B cell (primary cell): Measurements from ENCODE around the gene MFGE8. TPM values are rescaled to one million over a fixed set of nuclear protein-coding genes. Genes with fewer than 3 reads are reported as not detected.

Experiments
- ATAC-seq: fragments of 200-7000 bp; cut with Tn5 transposase; one replicate; pipeline ENCODE4 v1.10.0; 2021; ENCODE audit warnings: low read depth, mild to moderate bottlenecking, moderate number of reproducible peaks, moderate library complexity
- CTCF ChIA-PET: fragments of 350-600 bp; sonication (Branson Sonifier 250); formaldehyde crosslinking; loops from one replicate; lab custom pipeline; 2021; ENCODE audit warnings: antibody characterized with exemption, inconsistent platforms; lab: Charles Lee
- POLR2A ChIA-PET: fragments of 350-600 bp; sonication (Branson Sonifier 250); formaldehyde crosslinking; loops from one replicate; lab custom pipeline; 2021; ENCODE audit warnings: antibody characterized with exemption; lab: Charles Lee
- DNase-seq: peaks from one replicate; pipeline ENCODE4 v3.0.0; 2013
- H2AFZ ChIP-seq: 2 replicates; pipeline ENCODE4 v1.6.1; 2012; ENCODE audit warnings: mild to moderate bottlenecking, low read depth, low read length; ENCODE audit not compliant: insufficient read depth, poor library complexity, severe bottlenecking
- H3K27ac ChIP-seq, 2 donors: 1 replicate in 1 of 2; 2 replicates in 1 of 2; pipeline ENCODE4 v1.5.1; 2012 to 2013; ENCODE audit warnings: low read length in 2 of 2, mild to moderate bottlenecking in 2 of 2, moderate library complexity in 1 of 2
- H3K27me3 ChIP-seq, 4 experiments: fragments of 200-600 bp in 1 of 4; sonication (generic) in 1 of 4; replicated peaks in 1 of 4; 1 replicate in 2 of 4; 2 replicates in 2 of 4; pipeline versions ENCODE4 v1.6.1 to v1.7.0; 2013 to 2016; ENCODE audit warnings: low read length in 3 of 4, mild to moderate bottlenecking in 2 of 4, mixed read lengths in 1 of 4, moderate library complexity in 1 of 4; ENCODE audit not compliant: insufficient read depth in 4 of 4, control insufficient read depth in 3 of 4; ENCODE audit errors: control extremely low read depth in 1 of 4
- H3K36me3 ChIP-seq, 2 experiments: replicated peaks in 1 of 2; 1 replicate in 1 of 2; 2 replicates in 1 of 2; pipeline versions ENCODE4 v1.6.1 to v1.7.1; 2013; ENCODE audit warnings: low read length in 1 of 2; ENCODE audit not compliant: insufficient read depth in 2 of 2, control insufficient read depth in 1 of 2; ENCODE audit errors: control extremely low read depth in 1 of 2, extremely low read depth in 1 of 2
- H3K4me1 ChIP-seq, 2 donors: fragments of 200-600 bp in 1 of 2; sonication (generic) in 1 of 2; 1 replicate in 1 of 2; 2 replicates in 1 of 2; pipeline versions ENCODE4 v1.5.1 to v1.6.1; 2013 to 2017; ENCODE audit warnings: low read length in 2 of 2; ENCODE audit not compliant: control insufficient read depth in 2 of 2, insufficient read depth in 2 of 2
- H3K4me2 ChIP-seq: replicated peaks from 2 replicates; pipeline ENCODE3; 2012; ENCODE audit warnings: mild to moderate bottlenecking, low read depth, low read length; ENCODE audit not compliant: poor library complexity, severe bottlenecking
- H3K4me3 ChIP-seq, 5 experiments: fragments of 200-600 bp in 1 of 5; sonication (generic) in 1 of 5; 1 replicate in 3 of 5; 2 replicates in 2 of 5; pipeline versions ENCODE4 v1.5.1 to v1.7.0; 2011 to 2016; ENCODE audit warnings: low read length in 4 of 5, mild to moderate bottlenecking in 4 of 5, low read depth in 2 of 5, control low read depth in 1 of 5, moderate library complexity in 1 of 5; ENCODE audit not compliant: insufficient read depth in 1 of 5; ENCODE audit errors: control extremely low read depth in 1 of 5, extremely low read depth in 1 of 5
- H3K79me2 ChIP-seq: fragments of 200-600 bp; sonication (generic); one replicate; pipeline ENCODE4 v1.6.0; 2016; ENCODE audit warnings: low read length; ENCODE audit not compliant: control insufficient read depth, insufficient read depth
- H3K9ac ChIP-seq: fragments of 200-600 bp; sonication (generic); 2 replicates; pipeline ENCODE4 v1.6.1; 2017; ENCODE audit warnings: mild to moderate bottlenecking, low read length, moderate library complexity
- H3K9me3 ChIP-seq, 3 donors: one replicate each; pipeline versions ENCODE4 v1.6.1 to v1.7.1; 2013; ENCODE audit warnings: low read length in 2 of 3; ENCODE audit not compliant: control insufficient read depth in 2 of 3, insufficient read depth in 1 of 3; ENCODE audit errors: control extremely low read depth in 1 of 3
- H4K20me1 ChIP-seq: 2 replicates; pipeline ENCODE4 v1.6.0; 2012; ENCODE audit warnings: mild to moderate bottlenecking, low read length; ENCODE audit not compliant: insufficient read depth, control insufficient read depth, poor library complexity, severe bottlenecking
- H3K27ac Mint-ChIP-seq: one replicate; pipeline ENCODE4 v1.8.0; 2021; ENCODE audit warnings: mixed read lengths
- H3K27me3 Mint-ChIP-seq: one replicate; pipeline ENCODE4 v1.8.0; 2021; ENCODE audit warnings: mixed read lengths
- H3K4me1 Mint-ChIP-seq: one replicate; pipeline ENCODE4 v1.8.0; 2021; ENCODE audit warnings: mixed read lengths
- H3K4me3 Mint-ChIP-seq: one replicate; pipeline ENCODE4 v1.8.0; 2021; ENCODE audit warnings: mixed read lengths
- H3K9me3 Mint-ChIP-seq: one replicate; pipeline ENCODE4 v1.8.0; 2022; ENCODE audit warnings: mixed read lengths; ENCODE audit not compliant: insufficient read depth
- EZH2 ChIP-seq: IDR thresholded peaks from 2 replicates; pipeline ENCODE4 v1.6.1; 2012; ENCODE audit warnings: borderline replicate concordance, low read depth, mild to moderate bottlenecking, moderate library complexity, low read length; ENCODE audit not compliant: insufficient read depth, poor library complexity, severe bottlenecking
- WGBS: methylation state at CpG from one replicate; pipeline ENCODE4 v1.1.5; 2013; ENCODE audit warnings: missing lambda C conversion rate; ENCODE audit not compliant: insufficient coverage; 5-methylcytosine and 5-hydroxymethylcytosine counted together
- intact Hi-C: fragments of 100-400 bp; cut with micrococcal nuclease; formaldehyde crosslinking; loops from one replicate; pipeline ENCODE4 v1.10.0; 2022
- polyA plus RNA-seq: library from polyadenylated mRNA; depleted of rRNA; stranded (reverse); fragments of >200 nt; gene quantifications from 2 replicates; pipeline ENCODE4 v1.2.3, GENCODE V29; 2012
- total RNA-seq, 2 donors: library from RNA; stranded (reverse); fragments of 120-200 nt in 1 of 2; gene quantifications; 1 replicate in 1 of 2; 2 replicates in 1 of 2; pipeline versions ENCODE4 v1.2.3 to v1.2.4, GENCODE V29; 2013 to 2022
- TF ChIP-seq, protein P1 (sequence below): fragments of 200-600 bp; IDR thresholded peaks from one replicate; pipeline ENCODE4 v1.8.0; 2022; ENCODE audit warnings: antibody characterized with exemption, mild to moderate bottlenecking

Gene MFGE8
- total and polyA plus RNA-seq, 2 donors (not counting 1 experiment from before 2014, with no cell fraction given) = 18.9 to 28.8 TPM

DNA sequence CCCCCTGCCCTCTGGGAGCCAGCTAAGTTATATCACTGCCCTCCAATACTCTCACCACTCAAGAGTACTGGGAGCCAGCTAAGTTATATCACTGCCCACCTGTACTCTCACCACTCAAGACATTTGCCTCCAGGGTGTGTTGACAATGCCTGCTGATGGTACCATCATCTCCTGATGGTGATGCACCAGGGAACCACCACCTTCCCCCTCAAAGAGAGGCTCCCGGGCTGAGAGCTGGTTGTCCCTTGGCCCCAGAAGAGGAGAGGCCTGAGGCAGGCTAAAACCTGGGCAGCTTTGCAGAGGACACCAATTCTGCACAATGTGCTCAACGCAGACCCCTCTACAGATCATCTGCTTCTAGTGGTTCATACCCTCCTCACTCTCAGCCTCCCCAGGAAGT is 10.3 kb downstream of the MFGE8 start:
- Histone ChIP-seq H3K9me3 (no peaks in the 10 kb centered on the region), H3K4me1 (peaks cover 3 to 8% of the 10 kb centered on the region in 2 donors), H3K4me3 (no peak overlapping the region), H3K4me2 (no peak overlapping the region), H3K79me2 (no peaks in the 10 kb centered on the region), H3K36me3 (no peaks in the 10 kb centered on the region), H2AFZ (no peak overlapping the region), H4K20me1 (no peaks in the 10 kb centered on the region), H3K9ac (no peak overlapping the region), H3K27me3 (no peaks in the 10 kb centered on the region), H3K27ac (no peak overlapping the region)
- 100% methylated on average over 1 of the region's 2 CpGs for WGBS
- no peaks in the 10 kb centered on the region for H3K27me3 Mint-ChIP-seq
- ATAC-seq (no peak), DNase-seq (no peak)
- no peak overlapping the region for H3K4me3 Mint-ChIP-seq
- POLR2A ChIA-PET = no interaction called here
- H3K4me1 Mint-ChIP-seq = peaks cover 9% of the 10 kb centered on the region
- H3K27ac Mint-ChIP-seq = no peak overlapping the region
- no peaks in the 10 kb centered on the region for H3K9me3 Mint-ChIP-seq
- TF ChIP-seq, protein P1, sequence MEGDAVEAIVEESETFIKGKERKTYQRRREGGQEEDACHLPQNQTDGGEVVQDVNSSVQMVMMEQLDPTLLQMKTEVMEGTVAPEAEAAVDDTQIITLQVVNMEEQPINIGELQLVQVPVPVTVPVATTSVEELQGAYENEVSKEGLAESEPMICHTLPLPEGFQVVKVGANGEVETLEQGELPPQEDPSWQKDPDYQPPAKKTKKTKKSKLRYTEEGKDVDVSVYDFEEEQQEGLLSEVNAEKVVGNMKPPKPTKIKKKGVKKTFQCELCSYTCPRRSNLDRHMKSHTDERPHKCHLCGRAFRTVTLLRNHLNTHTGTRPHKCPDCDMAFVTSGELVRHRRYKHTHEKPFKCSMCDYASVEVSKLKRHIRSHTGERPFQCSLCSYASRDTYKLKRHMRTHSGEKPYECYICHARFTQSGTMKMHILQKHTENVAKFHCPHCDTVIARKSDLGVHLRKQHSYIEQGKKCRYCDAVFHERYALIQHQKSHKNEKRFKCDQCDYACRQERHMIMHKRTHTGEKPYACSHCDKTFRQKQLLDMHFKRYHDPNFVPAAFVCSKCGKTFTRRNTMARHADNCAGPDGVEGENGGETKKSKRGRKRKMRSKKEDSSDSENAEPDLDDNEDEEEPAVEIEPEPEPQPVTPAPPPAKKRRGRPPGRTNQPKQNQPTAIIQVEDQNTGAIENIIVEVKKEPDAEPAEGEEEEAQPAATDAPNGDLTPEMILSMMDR = no peak
- no peak for TF ChIP-seq EZH2
- intact Hi-C loops = no loop called here
- CTCF ChIA-PET = interaction anchor here (0.8 to 6.3 kb wide), 11 partner anchors 9 to 278 kb away, joined by 3 to 75 read pairs (median 9); partner anchors contain the start of gene HAPLN3

DNA sequence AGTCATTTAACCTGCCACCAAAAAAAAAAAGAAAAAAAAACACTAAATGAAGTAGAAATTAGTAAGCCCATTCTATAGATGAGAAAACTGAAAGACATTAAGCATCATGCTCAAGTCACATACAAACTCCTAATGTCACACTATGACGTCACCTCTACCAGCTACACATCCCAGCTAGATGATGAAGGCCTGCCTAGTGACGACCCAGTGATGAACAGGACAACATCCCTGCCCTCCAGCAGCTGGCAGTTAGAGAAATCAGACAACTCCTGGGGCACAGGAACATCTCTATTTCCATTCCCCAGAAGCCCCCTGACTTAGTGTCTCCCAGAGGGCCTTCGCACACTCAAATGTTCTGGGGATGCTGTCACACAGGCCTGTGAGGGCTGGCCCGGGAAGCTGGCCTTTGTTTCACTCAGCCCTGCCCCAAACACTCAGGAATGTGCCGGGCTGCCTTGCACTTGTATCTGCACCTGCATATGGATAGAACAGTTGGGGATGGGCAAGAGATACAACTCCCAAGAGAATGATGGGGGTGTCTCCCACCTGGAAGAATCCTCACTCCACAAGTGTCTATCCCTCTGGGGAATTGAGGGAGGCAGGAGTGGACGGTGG is 10.9 kb downstream of the MFGE8 start:
- intact Hi-C loops = no loop called here
- no peak overlapping the region for H3K9ac ChIP-seq
- 78% methylated on average over 3 of the region's 6 CpGs for WGBS
- no peaks in the 10 kb centered on the region for H3K27me3 Mint-ChIP-seq
- H3K4me3 ChIP-seq = no peak overlapping the region
- no peaks in the 10 kb centered on the region for H3K9me3 ChIP-seq
- ATAC-seq (no peak), DNase-seq (no peak)
- CTCF ChIA-PET = interaction anchor here (0.8 to 6.3 kb wide), 9 partner anchors 9 to 278 kb away, joined by 3 to 75 read pairs (median 9); partner anchors contain the start of gene HAPLN3
- no peak overlapping the region for H3K4me2 ChIP-seq
- H2AFZ ChIP-seq = no peak overlapping the region
- no peaks in the 10 kb centered on the region for H3K27me3 ChIP-seq
- H3K79me2 ChIP-seq = no peaks in the 10 kb centered on the region
- POLR2A ChIA-PET = no interaction called here
- H3K4me3 Mint-ChIP-seq = no peak overlapping the region
- no peaks in the 10 kb centered on the region for H3K36me3 ChIP-seq
- H3K4me1 Mint-ChIP-seq = peaks cover 9% of the 10 kb centered on the region
- H4K20me1 ChIP-seq = no peaks in the 10 kb centered on the region
- peaks cover 3 to 8% of the 10 kb centered on the region in 2 donors for H3K4me1 ChIP-seq
- H3K27ac ChIP-seq = no peak overlapping the region
- no peak overlapping the region for H3K27ac Mint-ChIP-seq
- no peaks in the 10 kb centered on the region for H3K9me3 Mint-ChIP-seq
- TF ChIP-seq, protein P1 = no peak
- TF ChIP-seq EZH2 = no peak
